HuH-7 (cell line): ENCODE results near the gene ADARB2.

Experiments used
- DNase-seq: peaks from one replicate; pipeline ENCODE4 v3.0.0; 2011; ENCODE audit warnings: low spot score

The ADARB2 gene

GRCh38 chr10:1495915-1496517, 241.3 kb downstream of the ADARB2 start:
- no peak for DNase-seq

GRCh38 chr10:1492641-1493040, 244.7 kb downstream of the ADARB2 start:
- no peak for DNase-seq

- DNase-seq: no peak
Observed at GRCh38 chr10:1491901-1492300, 245.4 kb downstream of the ADARB2 start.

GRCh38 chr10:1489801-1490200, 247.5 kb downstream of the ADARB2 start:
- DNase-seq: no peak

- no peak for DNase-seq
Observed at GRCh38 chr10:1488970-1489548, 248.3 kb downstream of the ADARB2 start.

- no peak for DNase-seq
Observed at GRCh38 chr10:1486841-1487687, 250.3 kb downstream of the ADARB2 start.

- no peak for DNase-seq
Observed at GRCh38 chr10:1485357-1485756, 252.0 kb downstream of the ADARB2 start.

- no peak for DNase-seq
Observed at GRCh38 chr10:1483826-1484225, 253.5 kb downstream of the ADARB2 start.

GRCh38 chr10:1483246-1483645, 254.1 kb downstream of the ADARB2 start:
- DNase-seq: no peak

- DNase-seq: no peak
Observed at GRCh38 chr10:1477578-1477977, 259.7 kb downstream of the ADARB2 start.

- DNase-seq: no peak
Observed at GRCh38 chr10:1476455-1476803, 260.9 kb downstream of the ADARB2 start.

- DNase-seq: no peak
Observed at GRCh38 chr10:1475771-1476454, 261.4 kb downstream of the ADARB2 start.

- DNase-seq: no peak
Observed at GRCh38 chr10:1475098-1475591, 262.2 kb downstream of the ADARB2 start.

GRCh38 chr10:1474376-1475097, 262.8 kb downstream of the ADARB2 start:
- DNase-seq: no peak

GRCh38 chr10:1473874-1474273, 263.5 kb downstream of the ADARB2 start:
- DNase-seq: no peak

- no peak for DNase-seq
Observed at GRCh38 chr10:1472178-1472958, 265.0 kb downstream of the ADARB2 start.

- no peak for DNase-seq
Observed at GRCh38 chr10:1468811-1469210, 268.5 kb downstream of the ADARB2 start.

- DNase-seq: no peak
Observed at GRCh38 chr10:1467334-1468076, 269.8 kb downstream of the ADARB2 start.

GRCh38 chr10:1465993-1466764, 271.1 kb downstream of the ADARB2 start:
- DNase-seq: no peak
